ENCODE measurements around the gene KCNA5.

GRCh38 chr12:5066251-5066650, 22.6 kb downstream of the KCNA5 start:
- no peak for TF ChIP-seq CTCF (IDR thresholded peaks at IDR 0.05)
- no peak for TF ChIP-seq EP300 (IDR thresholded peaks at IDR 0.05; ENCODE audit: low read depth)
